ENCODE data around the gene ITGA11.

The ITGA11 gene

DNA sequence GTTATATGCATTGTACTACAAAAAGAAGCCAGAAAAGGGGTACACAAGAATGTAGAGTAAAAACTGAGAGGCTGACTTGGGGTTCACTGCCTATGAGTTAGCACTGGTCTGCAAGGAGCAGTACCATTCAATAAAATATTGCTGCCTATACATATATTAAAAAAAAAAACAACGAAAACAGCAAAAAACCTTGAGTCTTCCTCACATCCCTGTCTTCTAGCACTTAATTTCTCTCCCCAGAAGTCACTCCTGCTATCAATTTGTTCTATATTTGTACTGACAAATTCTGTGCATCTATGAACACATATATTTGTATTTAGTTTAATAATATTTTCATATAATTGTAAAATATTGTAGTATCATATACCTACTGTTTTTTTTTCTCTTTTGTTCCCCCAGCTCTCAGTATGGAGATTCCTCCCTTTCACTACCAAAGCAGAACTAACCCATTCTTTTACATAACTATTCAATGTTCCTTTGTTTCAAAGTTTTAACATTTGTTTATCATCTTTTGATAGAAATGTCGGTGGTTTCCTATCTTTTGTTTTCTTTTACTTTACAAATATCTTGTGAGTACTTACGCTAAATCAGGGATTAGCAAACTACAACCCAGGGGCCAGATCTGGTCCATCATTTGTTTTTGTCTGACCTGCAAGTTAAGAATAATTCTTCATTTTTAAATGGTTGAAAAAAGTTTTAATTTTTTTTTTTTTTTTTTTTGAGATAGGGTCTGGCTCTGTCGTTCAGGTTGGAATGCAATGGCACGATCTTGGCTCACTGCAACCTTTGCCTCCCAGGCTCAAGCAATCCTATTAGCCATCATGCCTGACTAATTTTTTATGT lies 169.2 kb downstream of the ITGA11 start:
- Histone ChIP-seq H3K4me1 (ENCODE audit: control insufficient read depth, insufficient read depth, low read length) (peaks cover 25% of the 10 kb centered on the region), H3K9ac (ENCODE audit: low read depth, low read length) (no peak overlapping the region), H3K27me3 (ENCODE audit: control insufficient read depth, insufficient read depth, low read length) (no peaks in the 10 kb centered on the region), H3K9me3 (ENCODE audit: control insufficient read depth, insufficient read depth, low read length) (no peaks in the 10 kb centered on the region), H3K36me3 (ENCODE audit: control insufficient read depth, insufficient read depth, low read length) (no peaks in the 10 kb centered on the region), H3K4me3 (ENCODE audit: low read depth, low read length) (no peak overlapping the region)

DNA sequence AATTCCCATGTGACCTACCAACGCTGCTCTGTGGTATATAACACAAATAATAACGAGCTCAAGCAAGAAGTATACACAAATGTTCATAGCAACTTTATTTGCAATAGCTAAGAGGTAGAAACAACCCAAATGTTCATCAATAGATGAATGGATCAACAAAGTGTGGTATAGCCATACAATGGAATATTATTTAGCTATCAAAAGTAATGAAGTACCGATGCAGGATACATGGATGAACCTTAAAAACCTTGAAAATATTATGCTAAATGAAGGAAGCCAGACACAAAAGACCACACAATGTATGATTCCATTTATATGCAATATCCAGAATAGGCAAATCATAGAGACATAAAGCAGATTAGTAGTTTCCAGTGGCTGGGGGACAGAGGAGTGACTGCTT lies 170.0 kb downstream of the ITGA11 start:
- Histone ChIP-seq H3K9me3 (ENCODE audit: control insufficient read depth, insufficient read depth, low read length) (no peaks in the 10 kb centered on the region), H3K9ac (ENCODE audit: low read depth, low read length) (no peak overlapping the region), H3K4me3 (ENCODE audit: low read depth, low read length) (no peak overlapping the region)

GRCh38 chr15:68261241-68261640 lies 170.7 kb downstream of the ITGA11 start:
- Histone ChIP-seq H3K4me1 (ENCODE audit: control insufficient read depth, insufficient read depth, low read length) (peaks cover 29% of the 10 kb centered on the region), H3K4me3 (ENCODE audit: low read depth, low read length) (no peak overlapping the region)

More for the DNA sequence above, 170.0 kb downstream of the ITGA11 start:
- Histone ChIP-seq H3K36me3 (ENCODE audit: control insufficient read depth, insufficient read depth, low read length) (no peaks in the 10 kb centered on the region), H3K27me3 (ENCODE audit: control insufficient read depth, insufficient read depth, low read length) (no peaks in the 10 kb centered on the region), H3K4me1 (ENCODE audit: control insufficient read depth, insufficient read depth, low read length) (peaks cover 29% of the 10 kb centered on the region)

GRCh38 chr15:68259883-68260282 lies 172.1 kb downstream of the ITGA11 start:
- H3K9ac ChIP-seq (ENCODE audit: low read depth, low read length), result no peak overlapping the region
- H3K27me3 ChIP-seq (ENCODE audit: control insufficient read depth, insufficient read depth, low read length), result no peaks in the 10 kb centered on the region
- H3K4me3 ChIP-seq (ENCODE audit: low read depth, low read length), result no peak overlapping the region
- peaks cover 20% of the 10 kb centered on the region for H3K4me1 ChIP-seq (ENCODE audit: control insufficient read depth, insufficient read depth, low read length)
- H3K36me3 ChIP-seq (ENCODE audit: control insufficient read depth, insufficient read depth, low read length), result no peaks in the 10 kb centered on the region
- no peaks in the 10 kb centered on the region for H3K9me3 ChIP-seq (ENCODE audit: control insufficient read depth, insufficient read depth, low read length)

More at GRCh38 chr15:68261241-68261640, 170.7 kb downstream of the ITGA11 start:
- no peaks in the 10 kb centered on the region for H3K27me3 ChIP-seq (ENCODE audit: control insufficient read depth, insufficient read depth, low read length)
- no peak overlapping the region for H3K9ac ChIP-seq (ENCODE audit: low read depth, low read length)
- no peaks in the 10 kb centered on the region for H3K9me3 ChIP-seq (ENCODE audit: control insufficient read depth, insufficient read depth, low read length)
- H3K36me3 ChIP-seq (ENCODE audit: control insufficient read depth, insufficient read depth, low read length), result no peaks in the 10 kb centered on the region

DNA sequence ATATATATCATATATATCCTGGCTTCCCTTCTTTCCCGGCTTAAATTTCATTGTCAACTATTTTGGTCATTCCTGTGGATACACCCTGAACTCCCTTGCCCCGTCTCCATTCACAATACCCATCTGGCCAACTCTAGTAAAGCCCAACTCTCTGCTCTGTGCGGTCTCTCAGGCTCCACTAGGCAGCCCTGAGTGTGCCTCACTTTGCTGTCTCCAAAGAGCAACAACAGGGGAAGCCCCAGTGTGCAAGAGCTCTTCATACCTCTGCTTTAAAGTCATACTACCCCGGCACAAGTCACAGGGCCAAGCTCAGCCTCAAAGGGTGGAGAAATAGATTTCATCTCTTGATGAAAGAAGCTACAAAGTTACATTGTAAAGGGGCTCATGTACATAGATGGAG lies 173.3 kb downstream of the ITGA11 start:
- Histone ChIP-seq H3K4me1 (ENCODE audit: control insufficient read depth, insufficient read depth, low read length) (peaks cover 11% of the 10 kb centered on the region), H3K36me3 (ENCODE audit: control insufficient read depth, insufficient read depth, low read length) (no peaks in the 10 kb centered on the region), H3K9ac (ENCODE audit: low read depth, low read length) (no peak overlapping the region)

DNA sequence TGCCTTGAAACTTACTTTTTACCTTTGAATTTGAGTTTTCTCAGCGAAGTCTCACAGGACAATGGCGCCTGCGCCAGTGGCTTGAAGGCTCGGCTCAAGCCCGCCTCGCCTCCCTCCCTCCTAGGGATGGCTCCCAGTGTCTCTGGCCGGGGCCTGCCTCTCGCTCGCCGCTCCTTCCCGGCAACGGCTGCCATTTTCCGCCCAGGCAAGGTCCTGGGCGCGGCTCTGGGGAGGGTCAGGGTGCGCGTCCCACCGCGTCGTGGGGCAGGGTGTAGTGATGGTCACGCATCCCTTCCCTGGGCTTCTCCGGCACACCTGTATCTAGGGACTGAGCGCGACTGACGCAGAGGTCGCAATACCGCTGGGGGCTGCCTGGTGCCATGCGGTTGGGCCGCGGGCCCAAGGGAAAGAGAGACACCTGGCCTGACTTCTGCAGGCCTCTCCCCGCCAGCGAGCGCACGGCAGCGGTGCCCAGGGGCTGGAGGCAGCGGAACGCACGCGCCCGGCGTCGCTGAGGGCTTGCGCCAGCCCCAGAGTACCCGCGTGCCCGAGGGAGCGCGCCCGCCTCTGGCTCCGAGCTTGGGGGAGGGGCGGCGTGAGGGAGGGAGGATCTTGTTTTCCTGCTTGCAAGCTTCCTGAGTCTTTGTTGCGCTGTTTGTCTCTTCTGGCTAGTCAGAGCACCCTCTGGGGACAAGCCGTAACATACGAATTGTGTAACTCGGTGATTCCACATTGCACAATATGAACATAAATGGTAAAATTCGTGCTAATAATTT lies 175.1 kb downstream of the ITGA11 start:
- H3K4me3 ChIP-seq (ENCODE audit: low read depth, low read length), result peak overlapping the region; percentile 81
- peak overlapping the region; percentile 83 for H3K9ac ChIP-seq (ENCODE audit: low read depth, low read length)

More for the DNA sequence above, 173.3 kb downstream of the ITGA11 start:
- Histone ChIP-seq H3K9me3 (ENCODE audit: control insufficient read depth, insufficient read depth, low read length) (no peaks in the 10 kb centered on the region), H3K4me3 (ENCODE audit: low read depth, low read length) (no peak overlapping the region), H3K27me3 (ENCODE audit: control insufficient read depth, insufficient read depth, low read length) (no peaks in the 10 kb centered on the region)

DNA sequence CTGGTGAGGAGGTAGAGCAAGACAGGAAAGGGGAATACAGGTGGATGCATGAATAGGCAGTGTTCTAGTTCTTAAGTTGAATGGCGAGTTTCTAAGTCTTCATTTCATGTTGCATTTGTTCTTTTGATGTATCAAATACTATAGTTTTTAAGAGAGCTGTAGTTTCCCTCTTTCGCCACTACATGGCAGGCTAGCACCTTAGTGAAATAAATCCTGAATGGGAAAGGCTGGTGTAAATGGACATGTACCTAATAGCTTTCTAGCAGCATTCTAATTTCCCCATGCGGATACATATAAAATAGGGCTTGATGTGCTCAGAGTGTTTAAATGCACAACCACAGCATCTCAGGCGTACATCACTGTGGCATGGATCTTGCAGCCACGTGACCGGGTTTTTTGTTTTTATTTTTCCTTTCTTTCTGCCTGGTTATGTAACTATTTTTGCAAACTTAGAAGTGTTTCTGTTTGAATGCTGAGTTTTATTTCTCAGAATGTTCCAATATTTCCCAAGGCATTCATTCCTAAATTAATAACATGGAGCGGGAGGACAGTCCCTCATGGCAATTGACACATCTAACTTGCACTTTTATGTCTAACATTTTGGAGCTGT lies 178.9 kb downstream of the ITGA11 start:
- Histone ChIP-seq H3K9me3 (ENCODE audit: control insufficient read depth, insufficient read depth, low read length) (no peaks in the 10 kb centered on the region), H3K4me3 (ENCODE audit: low read depth, low read length) (no peak overlapping the region), H3K4me1 (ENCODE audit: control insufficient read depth, insufficient read depth, low read length) (peaks cover 4% of the 10 kb centered on the region), H3K36me3 (ENCODE audit: control insufficient read depth, insufficient read depth, low read length) (no peaks in the 10 kb centered on the region), H3K9ac (ENCODE audit: low read depth, low read length) (no peak overlapping the region), H3K27me3 (ENCODE audit: control insufficient read depth, insufficient read depth, low read length) (no peaks in the 10 kb centered on the region)

More for the DNA sequence above, 175.1 kb downstream of the ITGA11 start:
- Histone ChIP-seq H3K36me3 (ENCODE audit: control insufficient read depth, insufficient read depth, low read length) (no peaks in the 10 kb centered on the region), H3K27me3 (ENCODE audit: control insufficient read depth, insufficient read depth, low read length) (no peaks in the 10 kb centered on the region), H3K9me3 (ENCODE audit: control insufficient read depth, insufficient read depth, low read length) (no peaks in the 10 kb centered on the region), H3K4me1 (ENCODE audit: control insufficient read depth, insufficient read depth, low read length) (peaks cover 4% of the 10 kb centered on the region)

DNA sequence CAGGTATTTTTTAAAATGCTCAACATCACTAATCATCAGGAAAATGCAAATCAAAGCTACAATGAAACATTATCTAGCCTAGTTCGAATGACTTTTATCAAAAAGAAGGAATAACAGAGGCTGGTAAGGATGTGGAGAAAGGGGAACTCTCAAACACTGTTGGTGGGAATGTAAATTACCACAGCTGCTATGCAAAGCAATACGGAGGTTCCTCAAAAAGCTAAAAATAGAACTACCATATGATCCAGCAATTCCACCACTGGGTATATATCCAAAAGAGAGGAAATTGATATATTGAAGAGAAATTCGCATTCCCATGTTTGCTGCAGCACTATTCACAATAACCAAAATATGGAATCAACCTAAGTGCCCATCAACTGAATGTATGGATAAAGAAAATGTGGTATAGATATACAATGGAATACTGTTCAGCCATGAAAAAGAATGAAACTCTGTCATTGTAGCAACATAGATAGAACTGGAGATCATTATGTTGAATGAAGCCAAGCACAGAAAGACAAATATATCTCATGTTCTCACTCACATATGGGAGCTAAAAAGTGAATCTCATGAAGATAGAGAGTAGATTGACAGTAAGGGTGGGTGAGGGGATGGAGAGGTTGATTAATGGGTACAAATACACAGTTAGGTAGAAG lies 182.8 kb downstream of the ITGA11 start:
- no peaks in the 10 kb centered on the region for H3K9me3 ChIP-seq (ENCODE audit: control insufficient read depth, insufficient read depth, low read length)
- no peak overlapping the region for H3K9ac ChIP-seq (ENCODE audit: low read depth, low read length)
- no peaks in the 10 kb centered on the region for H3K4me1 ChIP-seq (ENCODE audit: control insufficient read depth, insufficient read depth, low read length)
- no peaks in the 10 kb centered on the region for H3K27me3 ChIP-seq (ENCODE audit: control insufficient read depth, insufficient read depth, low read length)
- no peak overlapping the region for H3K4me3 ChIP-seq (ENCODE audit: low read depth, low read length)
- H3K36me3 ChIP-seq (ENCODE audit: control insufficient read depth, insufficient read depth, low read length), result no peaks in the 10 kb centered on the region

All from iPS-15b (cell line).